GM12873 (cell line): ENCODE results near the gene TFF2.

Source experiments
- TF ChIP-seq, protein P1 (sequence below): IDR thresholded peaks from 2 replicates; pipeline ENCODE4 v1.5.1; 2012; ENCODE audit warnings: low read depth, mild to moderate bottlenecking, moderate library complexity, low read length, control low read depth; ENCODE audit not compliant: insufficient read depth; ENCODE audit errors: missing control alignments

TFF2 gene

DNA sequence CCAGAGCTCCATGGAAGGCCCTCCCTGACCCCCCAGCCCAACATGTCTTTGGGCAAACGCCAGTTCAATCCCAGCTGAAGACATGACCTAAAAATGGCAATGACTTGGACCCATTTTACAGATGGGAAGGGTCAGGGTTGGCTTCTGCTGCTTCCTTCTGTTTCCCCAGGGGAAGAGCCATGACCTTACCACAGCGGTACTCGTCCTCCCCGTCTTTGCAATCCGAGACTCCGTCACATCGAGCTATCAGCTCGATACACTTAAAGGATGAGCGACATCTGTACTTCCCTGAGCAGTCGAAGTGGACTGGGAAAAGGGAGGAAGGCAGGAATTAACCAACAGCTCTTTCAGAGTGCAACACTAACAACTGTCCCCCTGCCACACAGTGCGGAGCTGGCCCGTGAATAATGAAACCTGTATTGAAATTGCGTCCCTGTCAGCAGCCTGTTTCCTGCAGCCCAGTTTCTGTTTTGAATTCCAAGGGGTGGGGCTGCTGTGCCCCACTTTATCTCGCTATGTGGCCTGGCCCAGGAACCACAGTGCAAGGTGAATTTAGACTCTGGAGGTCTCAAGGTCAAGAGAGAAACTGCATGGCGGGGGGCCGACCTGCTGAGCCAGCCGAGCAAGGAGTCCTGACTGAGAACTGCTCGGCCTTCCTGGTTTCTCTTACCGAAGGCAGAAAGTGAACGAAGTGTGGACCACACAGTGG, 38.1 kb upstream of the TFF2 start:
- TF ChIP-seq, protein P1, sequence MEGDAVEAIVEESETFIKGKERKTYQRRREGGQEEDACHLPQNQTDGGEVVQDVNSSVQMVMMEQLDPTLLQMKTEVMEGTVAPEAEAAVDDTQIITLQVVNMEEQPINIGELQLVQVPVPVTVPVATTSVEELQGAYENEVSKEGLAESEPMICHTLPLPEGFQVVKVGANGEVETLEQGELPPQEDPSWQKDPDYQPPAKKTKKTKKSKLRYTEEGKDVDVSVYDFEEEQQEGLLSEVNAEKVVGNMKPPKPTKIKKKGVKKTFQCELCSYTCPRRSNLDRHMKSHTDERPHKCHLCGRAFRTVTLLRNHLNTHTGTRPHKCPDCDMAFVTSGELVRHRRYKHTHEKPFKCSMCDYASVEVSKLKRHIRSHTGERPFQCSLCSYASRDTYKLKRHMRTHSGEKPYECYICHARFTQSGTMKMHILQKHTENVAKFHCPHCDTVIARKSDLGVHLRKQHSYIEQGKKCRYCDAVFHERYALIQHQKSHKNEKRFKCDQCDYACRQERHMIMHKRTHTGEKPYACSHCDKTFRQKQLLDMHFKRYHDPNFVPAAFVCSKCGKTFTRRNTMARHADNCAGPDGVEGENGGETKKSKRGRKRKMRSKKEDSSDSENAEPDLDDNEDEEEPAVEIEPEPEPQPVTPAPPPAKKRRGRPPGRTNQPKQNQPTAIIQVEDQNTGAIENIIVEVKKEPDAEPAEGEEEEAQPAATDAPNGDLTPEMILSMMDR, result no peak

DNA sequence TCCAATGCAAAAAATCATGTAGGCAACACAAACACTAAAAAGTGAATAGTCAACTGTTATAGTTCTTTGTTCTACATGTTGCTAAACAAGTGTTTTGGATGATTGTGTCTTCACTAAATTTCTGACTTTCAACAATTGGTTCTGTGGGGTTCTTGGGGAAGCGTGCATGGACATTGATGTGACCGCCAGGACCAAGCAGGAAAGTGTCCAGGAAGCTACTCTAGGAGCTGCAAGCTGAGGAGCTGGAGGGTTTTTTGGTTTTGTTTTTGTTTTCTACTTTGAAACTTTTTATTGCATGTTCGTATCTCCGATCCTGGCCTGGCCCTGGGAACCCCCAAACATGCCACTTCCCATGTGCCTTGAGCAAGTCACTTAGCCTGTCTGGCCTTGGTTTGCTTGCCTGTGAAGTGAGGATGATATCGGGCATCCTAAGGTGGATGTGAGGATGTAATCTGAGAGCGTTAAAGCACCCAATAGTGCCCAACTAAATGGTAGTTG, 37.1 kb upstream of the TFF2 start:
- TF ChIP-seq, protein P1, result no peak

- TF ChIP-seq, protein P1, result no peak
Observed at GRCh38 chr21:42387164-42387563, 36.4 kb upstream of the TFF2 start.

DNA sequence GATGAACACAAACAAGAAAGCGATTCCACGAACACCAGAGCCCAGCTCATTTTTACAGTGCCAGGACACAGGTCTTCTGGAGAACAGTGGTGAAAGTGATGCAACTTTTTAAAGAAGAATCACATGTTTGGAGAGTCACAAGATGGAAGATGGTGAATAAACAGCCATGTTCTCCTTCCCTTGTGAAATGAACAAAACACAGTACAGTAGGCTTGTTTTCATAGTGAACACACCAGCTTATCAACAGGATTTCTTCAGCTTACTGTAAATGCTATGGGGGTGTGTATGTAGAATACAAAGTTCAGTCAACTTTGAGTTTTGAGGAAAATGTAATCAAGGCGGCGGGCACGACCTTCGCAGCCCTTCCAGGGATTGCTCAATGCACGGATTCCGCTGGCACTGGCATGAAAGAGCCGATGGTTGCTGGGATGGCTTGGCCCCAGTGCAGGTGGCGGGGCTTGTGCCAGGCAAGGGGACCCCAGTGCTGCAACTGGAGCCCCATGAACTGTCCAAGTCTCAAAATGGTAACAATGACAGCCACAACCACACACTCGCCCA, 35.3 kb upstream of the TFF2 start:
- TF ChIP-seq, protein P1, result no peak

DNA sequence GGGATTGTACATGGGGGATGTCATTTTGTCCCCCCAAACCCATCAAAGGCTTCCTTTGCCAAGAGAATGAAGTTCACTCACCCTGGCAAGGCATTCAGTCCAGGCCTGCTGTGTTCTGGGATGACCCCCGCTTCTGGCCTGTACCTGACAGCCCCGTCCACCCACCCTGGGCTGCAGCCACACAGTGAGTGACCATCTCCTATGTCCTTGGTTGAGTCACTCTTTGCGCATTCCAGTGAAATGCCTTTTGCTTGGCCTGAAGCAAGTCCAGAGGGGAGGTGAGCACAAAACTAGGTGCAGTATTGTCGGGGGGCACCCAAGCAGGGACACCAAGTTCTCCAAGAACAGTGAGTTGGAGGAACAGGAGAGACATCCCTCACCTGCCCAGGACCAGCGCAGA, 34.8 kb upstream of the TFF2 start:
- TF ChIP-seq, protein P1, result no peak

GRCh38 chr21:42384989-42385388, 34.2 kb upstream of the TFF2 start:
- TF ChIP-seq, protein P1, result no peak

DNA sequence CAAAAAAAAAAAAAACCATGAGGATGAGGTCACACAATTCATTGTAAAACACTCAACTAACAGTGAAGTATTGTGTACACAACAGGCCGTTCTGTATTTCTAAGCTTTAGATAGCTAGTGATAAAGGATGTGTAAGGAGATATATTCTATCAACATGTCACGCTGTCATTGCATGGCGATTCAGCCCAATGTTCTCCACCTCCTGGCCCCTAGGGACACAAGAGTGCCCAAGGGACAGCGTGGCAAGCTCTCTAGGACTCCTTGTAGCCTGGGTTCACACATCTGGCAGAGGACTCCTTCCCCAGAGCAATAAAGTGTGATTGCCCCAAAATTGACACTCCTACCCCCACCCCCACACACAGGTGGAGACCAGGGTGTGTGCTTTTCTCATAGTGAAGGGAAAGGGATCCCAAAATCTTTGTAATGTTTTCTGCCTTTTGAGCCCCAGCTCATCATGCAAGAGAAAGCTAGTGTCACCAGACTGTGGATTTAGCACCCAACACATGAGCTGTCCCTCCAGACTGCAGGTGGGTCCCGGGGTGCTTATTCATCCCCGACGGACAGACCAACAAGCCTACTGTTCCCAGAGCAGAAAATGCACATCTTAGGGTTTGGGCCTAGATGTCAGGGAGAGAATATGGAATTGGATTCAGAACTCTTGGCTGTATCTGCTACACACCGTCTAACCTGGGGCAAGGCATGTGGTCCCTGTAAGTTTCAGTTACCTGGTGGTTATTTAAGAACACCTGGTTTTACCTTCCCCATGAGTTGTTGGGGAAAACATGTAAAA, 33.6 kb upstream of the TFF2 start:
- TF ChIP-seq, protein P1, result peak; percentile 10
